Upper lobe of right lung (tissue), 1 donor: ENCODE measurements around the gene EIF1B. TPM values are rescaled to one million over a fixed set of nuclear protein-coding genes. Genes with fewer than 3 reads are reported as not detected.

Source experiments
- ATAC-seq: fragments of 200-7000 bp; cut with Tn5 transposase; one replicate; pipeline ENCODE4 v1.9.1; 2020; ENCODE audit warnings: mild to moderate bottlenecking, moderate library complexity
- DNase-seq: peaks from one replicate; pipeline ENCODE4 v3.0.0-alpha.2; 2020
- H3K27ac ChIP-seq: fragments of 200-600 bp; one replicate; pipeline ENCODE4 v1.8.0; 2022
- H3K27me3 ChIP-seq: fragments of 200-600 bp; one replicate; pipeline ENCODE4 v1.8.0; 2022; ENCODE audit warnings: mild to moderate bottlenecking
- H3K36me3 ChIP-seq: fragments of 200-600 bp; one replicate; pipeline ENCODE4 v1.8.0; 2022
- H3K4me1 ChIP-seq: fragments of 200-600 bp; one replicate; pipeline ENCODE4 v1.8.0; 2022
- H3K4me3 ChIP-seq: fragments of 200-600 bp; one replicate; pipeline ENCODE4 v1.8.0; 2022; ENCODE audit warnings: mild to moderate bottlenecking
- H3K9me3 ChIP-seq: fragments of 200-600 bp; one replicate; pipeline ENCODE4 v1.8.0; 2022
- intact Hi-C: fragments of 100-400 bp; cut with DNase I; formaldehyde crosslinking; loops from one replicate; pipeline ENCODE4 v1.11.0; 2022
- total RNA-seq: library from RNA; stranded (reverse); fragmentation: NEBNext Ultra II Directional; extraction: Animal tissue kit (Norgen Biotek cat#: 25700); gene quantifications from one replicate; pipeline ENCODE4 v1.2.1, GENCODE V29; 2021
- TF ChIP-seq, protein P1 (sequence below): fragments of 200-600 bp; IDR thresholded peaks from one replicate; pipeline ENCODE4 v1.8.0; 2022; ENCODE audit warnings: antibody characterized with exemption
- donor health status: DM: no; HTN: yes; CAD: no; lungs with severe emphysema.

EIF1B gene
- total RNA-seq, 1 donor from 2014 or later = 54.4 TPM

DNA sequence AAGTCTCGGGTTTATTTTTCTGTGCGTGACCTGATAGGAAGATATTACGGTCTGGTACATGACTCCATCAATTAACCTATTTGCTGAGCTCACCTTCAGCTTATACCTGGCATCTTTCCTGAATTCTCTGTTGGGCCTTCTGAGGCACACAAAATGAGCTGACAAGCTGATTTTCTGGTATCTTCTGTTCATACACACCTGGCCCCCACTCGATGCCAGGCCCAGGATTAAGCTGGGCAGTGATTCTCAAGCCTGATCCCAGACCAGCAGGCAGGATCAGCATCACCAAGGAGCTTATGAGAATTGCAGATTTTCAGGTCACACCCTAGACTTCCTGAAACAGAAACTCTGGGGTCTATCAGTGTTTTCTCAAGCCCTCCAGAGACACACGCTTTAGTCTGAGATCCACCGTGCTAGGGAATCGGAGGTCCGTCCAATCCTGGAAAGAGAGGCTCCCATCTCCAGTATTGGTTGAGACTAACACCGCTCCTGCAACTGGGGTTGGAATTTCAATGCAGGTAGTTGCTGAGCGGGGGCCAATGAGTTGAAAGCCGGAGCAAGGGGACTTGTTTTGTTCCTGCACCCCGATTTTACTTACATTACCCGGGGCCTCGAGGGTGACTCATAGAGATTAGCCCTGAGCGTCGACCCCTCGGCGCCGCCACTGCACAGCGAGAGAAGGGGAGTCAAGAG is 636 bp upstream of the EIF1B start:
- H3K27me3 ChIP-seq = no peaks in the 10 kb centered on the region
- no peaks in the 10 kb centered on the region for H3K9me3 ChIP-seq
- peaks cover 29% of the 10 kb centered on the region for H3K36me3 ChIP-seq
- peak overlapping the region; percentile 98 for H3K27ac ChIP-seq
- DNase-seq = no peak
- peak; percentile 3 for ATAC-seq
- peak overlapping the region; percentile 96 for H3K4me3 ChIP-seq
- H3K4me1 ChIP-seq = peaks cover 28% of the 10 kb centered on the region
- TF ChIP-seq, protein P1, sequence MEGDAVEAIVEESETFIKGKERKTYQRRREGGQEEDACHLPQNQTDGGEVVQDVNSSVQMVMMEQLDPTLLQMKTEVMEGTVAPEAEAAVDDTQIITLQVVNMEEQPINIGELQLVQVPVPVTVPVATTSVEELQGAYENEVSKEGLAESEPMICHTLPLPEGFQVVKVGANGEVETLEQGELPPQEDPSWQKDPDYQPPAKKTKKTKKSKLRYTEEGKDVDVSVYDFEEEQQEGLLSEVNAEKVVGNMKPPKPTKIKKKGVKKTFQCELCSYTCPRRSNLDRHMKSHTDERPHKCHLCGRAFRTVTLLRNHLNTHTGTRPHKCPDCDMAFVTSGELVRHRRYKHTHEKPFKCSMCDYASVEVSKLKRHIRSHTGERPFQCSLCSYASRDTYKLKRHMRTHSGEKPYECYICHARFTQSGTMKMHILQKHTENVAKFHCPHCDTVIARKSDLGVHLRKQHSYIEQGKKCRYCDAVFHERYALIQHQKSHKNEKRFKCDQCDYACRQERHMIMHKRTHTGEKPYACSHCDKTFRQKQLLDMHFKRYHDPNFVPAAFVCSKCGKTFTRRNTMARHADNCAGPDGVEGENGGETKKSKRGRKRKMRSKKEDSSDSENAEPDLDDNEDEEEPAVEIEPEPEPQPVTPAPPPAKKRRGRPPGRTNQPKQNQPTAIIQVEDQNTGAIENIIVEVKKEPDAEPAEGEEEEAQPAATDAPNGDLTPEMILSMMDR = no peak
- intact Hi-C loops = no loop called here

GRCh38 chr3:40309925-40310695 is 603 bp downstream of the EIF1B start:
- H3K27ac ChIP-seq = peak overlapping the region; percentile 98
- ATAC-seq = peak; percentile 49
- peaks cover 32% of the 10 kb centered on the region for H3K36me3 ChIP-seq
- TF ChIP-seq, protein P1 = no peak
- intact Hi-C loops = no loop called here
- H3K4me3 ChIP-seq = peak overlapping the region; percentile 96
- H3K27me3 ChIP-seq = no peaks in the 10 kb centered on the region
- peaks cover 28% of the 10 kb centered on the region for H3K4me1 ChIP-seq
- DNase-seq = peak; percentile 84
- no peaks in the 10 kb centered on the region for H3K9me3 ChIP-seq

DNA sequence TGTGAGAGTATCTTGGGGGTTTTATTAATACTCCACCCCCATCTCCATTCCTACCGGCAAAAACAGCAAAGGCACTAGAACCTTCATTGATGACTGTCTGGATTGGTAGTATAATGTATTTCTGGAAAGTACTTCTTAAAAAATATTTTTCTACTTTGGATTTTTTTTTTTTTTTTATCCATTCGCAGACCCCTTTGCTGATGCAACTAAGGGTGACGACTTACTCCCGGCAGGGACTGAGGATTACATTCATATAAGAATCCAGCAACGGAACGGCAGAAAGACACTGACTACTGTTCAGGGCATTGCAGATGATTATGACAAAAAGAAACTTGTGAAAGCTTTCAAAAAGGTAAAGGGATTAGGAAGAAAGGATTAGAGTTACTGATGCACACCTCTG is 1.2 kb downstream of the EIF1B start:
- Histone ChIP-seq H3K4me1 (peaks cover 28% of the 10 kb centered on the region), H3K4me3 (peak overlapping the region; percentile 96), H3K36me3 (peaks cover 32% of the 10 kb centered on the region), H3K27me3 (no peaks in the 10 kb centered on the region), H3K27ac (peak overlapping the region; percentile 98), H3K9me3 (no peaks in the 10 kb centered on the region)
- DNase-seq (no peak), ATAC-seq (no peak)
- TF ChIP-seq, protein P1 = no peak
- intact Hi-C loops = no loop called here

DNA sequence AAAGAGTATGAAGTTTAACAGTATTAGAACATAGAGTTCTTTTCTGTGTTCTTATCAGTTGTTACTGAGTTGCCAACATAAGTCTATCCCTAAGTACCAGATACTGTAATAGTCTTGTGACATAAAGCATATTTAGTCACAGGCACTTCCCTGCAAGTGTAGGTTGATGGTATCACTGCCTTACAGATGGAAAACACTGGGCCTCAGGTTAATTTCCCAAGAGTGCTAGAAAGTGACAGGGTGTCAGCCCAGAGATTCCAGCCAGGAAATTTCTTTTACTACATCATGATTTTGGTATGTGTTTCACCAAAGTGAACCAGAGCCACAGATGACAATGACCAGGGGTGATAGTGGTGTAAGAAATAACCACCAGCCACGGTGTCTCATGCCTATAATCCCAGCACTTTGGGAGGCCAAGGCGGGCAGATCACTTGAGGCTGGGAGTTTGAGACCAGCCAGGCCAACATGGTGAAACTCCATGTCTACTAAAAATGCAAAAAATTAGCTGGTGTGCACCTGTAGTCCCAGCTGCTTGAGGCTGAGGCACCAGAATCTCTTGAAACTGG is 3.2 kb downstream of the EIF1B start:
- H3K27ac ChIP-seq = no peak overlapping the region
- ATAC-seq (no peak), DNase-seq (no peak)
- TF ChIP-seq, protein P1 = no peak
- intact Hi-C loops = no loop called here
- no peaks in the 10 kb centered on the region for H3K27me3 ChIP-seq
- H3K36me3 ChIP-seq = peaks cover 32% of the 10 kb centered on the region
- no peak overlapping the region for H3K4me3 ChIP-seq
- H3K4me1 ChIP-seq = peaks cover 28% of the 10 kb centered on the region
- no peaks in the 10 kb centered on the region for H3K9me3 ChIP-seq

- H3K36me3 ChIP-seq = peaks cover 32% of the 10 kb centered on the region
- H3K27me3 ChIP-seq = no peaks in the 10 kb centered on the region
- H3K4me1 ChIP-seq = peaks cover 20% of the 10 kb centered on the region
- intact Hi-C loops = no loop called here
- DNase-seq (no peak), ATAC-seq (peak; percentile 30)
- H3K9me3 ChIP-seq = no peaks in the 10 kb centered on the region
- H3K4me3 ChIP-seq = no peak overlapping the region
- H3K27ac ChIP-seq = no peak overlapping the region
- TF ChIP-seq, protein P1 = no peak
Observed at GRCh38 chr3:40313975-40314860, 4.7 kb downstream of the EIF1B start.
